Transverse colon (tissue), 4 donors: ENCODE data around the gene NABP1.

Experiments used
- EP300 ChIP-seq: sonication (generic); formaldehyde crosslinking; IDR thresholded peaks from one replicate; pipeline ENCODE4 v1.6.1; 2017; ENCODE audit warnings: antibody characterized with exemption, low read depth
- POLR2A ChIP-seq: fragments of 450-650 bp; IDR thresholded peaks from one replicate; pipeline ENCODE4 v1.6.1; 2016; ENCODE audit warnings: antibody characterized with exemption, mild to moderate bottlenecking, moderate library complexity
- POLR2AphosphoS5 ChIP-seq, 3 donors: sonication (generic); formaldehyde crosslinking; IDR thresholded peaks; one replicate each; pipeline ENCODE4 v1.6.1; 2016; ENCODE audit warnings: antibody characterized with exemption in 3 of 3
- TF ChIP-seq, protein P1 (sequence below), 5 experiments: fragments of 200-600 bp in 3 of 5; fragments of 450-650 bp in 2 of 5; sonication (generic) in 3 of 5; IDR thresholded peaks; 1 replicate in 2 of 5; 2 replicates in 3 of 5; pipeline ENCODE4 v1.5.1; 2016 to 2017; ENCODE audit warnings: antibody characterized with exemption in 5 of 5, inconsistent platforms in 3 of 5, mild to moderate bottlenecking in 2 of 5, moderate library complexity in 1 of 5

DNA sequence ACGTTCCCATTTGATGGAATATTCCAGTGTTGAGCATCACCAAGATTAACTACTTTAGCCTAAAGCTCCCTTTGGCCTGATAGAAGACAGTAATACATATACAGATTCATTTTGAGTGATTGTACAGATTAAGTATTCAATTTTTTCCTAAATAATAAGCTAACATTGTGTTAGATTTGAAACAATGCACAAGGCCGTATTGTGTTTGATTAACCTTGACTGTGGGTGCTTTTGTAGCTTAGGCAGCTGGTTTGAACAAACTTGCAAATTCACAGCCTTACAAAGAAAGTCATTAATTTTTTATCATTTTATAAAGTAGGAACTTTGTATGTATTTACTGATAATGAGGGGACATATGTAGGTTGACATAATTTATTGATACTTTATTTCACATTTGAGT, 29.6 kb downstream of the NABP1 start:
- TF ChIP-seq, protein P1, sequence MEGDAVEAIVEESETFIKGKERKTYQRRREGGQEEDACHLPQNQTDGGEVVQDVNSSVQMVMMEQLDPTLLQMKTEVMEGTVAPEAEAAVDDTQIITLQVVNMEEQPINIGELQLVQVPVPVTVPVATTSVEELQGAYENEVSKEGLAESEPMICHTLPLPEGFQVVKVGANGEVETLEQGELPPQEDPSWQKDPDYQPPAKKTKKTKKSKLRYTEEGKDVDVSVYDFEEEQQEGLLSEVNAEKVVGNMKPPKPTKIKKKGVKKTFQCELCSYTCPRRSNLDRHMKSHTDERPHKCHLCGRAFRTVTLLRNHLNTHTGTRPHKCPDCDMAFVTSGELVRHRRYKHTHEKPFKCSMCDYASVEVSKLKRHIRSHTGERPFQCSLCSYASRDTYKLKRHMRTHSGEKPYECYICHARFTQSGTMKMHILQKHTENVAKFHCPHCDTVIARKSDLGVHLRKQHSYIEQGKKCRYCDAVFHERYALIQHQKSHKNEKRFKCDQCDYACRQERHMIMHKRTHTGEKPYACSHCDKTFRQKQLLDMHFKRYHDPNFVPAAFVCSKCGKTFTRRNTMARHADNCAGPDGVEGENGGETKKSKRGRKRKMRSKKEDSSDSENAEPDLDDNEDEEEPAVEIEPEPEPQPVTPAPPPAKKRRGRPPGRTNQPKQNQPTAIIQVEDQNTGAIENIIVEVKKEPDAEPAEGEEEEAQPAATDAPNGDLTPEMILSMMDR (IDR thresholded peaks at IDR 0.05): no peak
- TF ChIP-seq POLR2A (no peak), POLR2AphosphoS5 (IDR thresholded peaks at IDR 0.05) (no peak), EP300 (no peak)
